Measurements from ENCODE around the gene DENND2D.
"Not testable (repeated sequence)": the region's sequence is repeated elsewhere in the genome, so short reads cannot be mapped to it uniquely, and the experiment has no call there.

The DENND2D gene

GRCh38 chr1:111221276-111221632 lies 20.8 kb upstream of the DENND2D start:
- no peak for DNase-seq

- DNase-seq = no peak
These were observed 19.9 kb upstream of the DENND2D start for GRCh38 chr1:111220302-111220890.

DNA sequence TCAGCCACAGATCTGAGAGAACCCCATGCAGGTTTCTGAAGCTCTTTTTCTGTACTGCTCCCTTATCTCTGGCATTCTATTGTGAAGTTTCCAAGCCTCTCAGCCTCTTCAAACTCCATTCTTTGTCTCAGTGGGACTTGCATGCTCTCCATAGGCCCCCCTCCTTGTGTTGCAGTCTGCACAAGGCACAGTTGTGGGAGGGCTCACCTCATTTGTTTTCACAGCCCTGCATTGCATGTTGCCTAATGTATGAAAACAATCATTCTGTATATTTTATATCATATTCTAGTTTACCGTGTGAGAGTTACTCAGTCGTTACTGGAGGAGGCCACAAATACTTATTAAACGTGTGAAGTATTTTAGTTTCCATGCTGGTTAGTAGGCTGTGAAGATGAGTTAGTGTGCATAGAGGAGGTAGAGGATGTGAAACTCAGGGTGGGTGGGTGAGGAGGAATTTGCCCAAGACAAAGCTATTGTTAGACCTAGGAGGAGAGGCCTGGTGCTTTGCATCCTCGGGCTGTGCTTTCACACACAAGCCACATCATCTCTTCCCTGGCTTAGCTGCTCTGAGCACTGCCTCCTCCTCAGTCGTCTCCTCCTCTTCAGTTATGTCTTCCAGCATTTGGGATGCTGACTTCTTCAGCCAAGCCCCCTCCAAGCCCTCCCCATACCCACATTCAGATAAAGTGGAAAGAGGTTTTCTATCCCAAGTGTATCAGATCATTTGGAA lies 19.3 kb upstream of the DENND2D start:
- DNase-seq = peak; percentile 67

DNA sequence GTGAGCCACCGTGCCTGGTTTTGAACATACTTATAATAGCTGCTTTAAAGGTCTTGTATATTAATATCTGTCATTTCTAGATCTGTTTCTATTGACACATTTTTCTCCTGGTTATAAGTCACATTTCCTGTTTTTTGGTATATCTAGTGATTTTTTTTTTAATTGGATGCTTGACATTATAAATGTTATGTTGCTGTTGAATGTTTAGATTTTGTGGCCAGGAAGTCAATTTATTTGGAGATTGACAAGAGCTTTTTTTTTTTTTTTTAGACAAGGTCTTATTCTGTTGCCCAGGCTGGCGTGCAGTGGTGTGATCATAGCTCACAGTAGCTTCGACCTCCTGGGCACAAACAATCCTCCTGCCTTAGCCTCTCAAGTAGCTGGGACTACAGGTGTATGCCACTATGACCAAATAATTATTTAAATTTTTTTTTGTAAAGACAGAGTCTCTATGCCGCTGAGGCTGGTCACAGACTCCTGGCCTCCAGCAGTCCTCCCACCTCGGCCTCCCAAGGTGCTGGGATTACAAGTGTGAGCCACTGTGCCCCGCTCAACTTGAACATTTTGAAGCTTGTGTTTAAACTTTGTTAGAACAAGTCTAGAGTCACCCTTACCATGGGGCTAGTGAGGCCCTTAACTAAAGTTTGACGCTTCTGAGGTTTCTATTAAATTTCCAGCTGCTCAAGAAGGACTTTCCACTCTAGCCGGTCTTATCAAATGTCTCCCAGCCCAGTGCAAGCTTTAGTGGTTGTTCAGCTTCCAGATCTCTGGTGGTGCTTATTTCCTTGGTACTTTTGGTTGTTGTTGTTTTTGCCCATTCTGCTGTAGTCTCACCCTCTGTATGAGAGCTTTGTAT lies 18.5 kb upstream of the DENND2D start:
- no peak for DNase-seq

DNA sequence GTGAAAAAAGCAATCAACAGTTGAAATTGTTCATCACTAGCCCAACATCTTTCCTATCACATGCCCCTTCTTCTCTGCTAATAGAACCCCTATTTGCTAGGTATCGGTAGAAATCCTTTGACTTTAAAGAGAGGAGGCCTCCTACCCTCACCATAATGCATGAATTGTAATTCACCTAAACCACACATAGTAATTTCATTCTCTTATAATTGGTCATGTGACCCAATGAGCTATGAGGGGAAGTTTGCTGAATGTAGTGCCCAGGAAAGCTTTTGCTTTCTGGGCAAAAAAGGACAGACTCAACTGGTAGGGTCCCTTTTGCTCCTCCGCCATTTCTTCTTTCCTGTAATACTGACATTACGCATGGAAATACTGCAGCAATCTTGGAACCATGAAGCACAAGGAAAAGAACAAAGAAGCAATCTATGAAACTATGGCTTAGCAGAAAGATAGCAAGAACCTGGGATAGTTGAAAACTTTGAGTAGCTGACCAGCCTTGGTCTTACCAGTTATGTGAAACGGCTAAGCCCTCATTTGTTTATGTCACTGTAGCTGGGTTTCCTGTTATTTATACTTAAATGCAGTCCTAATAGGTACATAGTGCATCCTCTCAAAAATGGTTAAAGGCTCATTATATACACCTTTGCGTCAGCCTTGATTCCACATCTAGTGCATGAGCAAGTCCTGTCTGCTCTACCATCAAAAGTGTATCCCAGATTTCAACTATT lies 16.9 kb upstream of the DENND2D start:
- no peak for DNase-seq

DNA sequence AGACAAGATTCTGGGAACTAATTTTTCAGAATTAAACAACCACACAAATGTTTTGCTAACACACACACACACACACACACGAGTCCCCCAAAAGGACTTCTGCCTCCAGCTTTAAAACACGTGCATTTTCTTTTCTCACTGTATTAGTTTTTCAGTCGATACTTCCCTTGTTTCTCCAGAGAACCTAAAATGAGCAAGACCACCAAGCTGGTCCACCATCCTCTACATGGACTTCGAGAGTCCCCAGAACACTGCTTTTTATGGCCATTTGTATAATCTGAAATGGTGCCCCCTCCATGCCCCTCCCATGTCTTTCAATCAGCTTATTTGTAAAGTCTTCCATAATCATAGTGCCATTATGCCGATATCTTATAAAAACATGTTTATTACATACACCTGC lies 16.3 kb upstream of the DENND2D start:
- no peak for DNase-seq

- DNase-seq = not testable (repeated sequence)
These were observed 14.8 kb upstream of the DENND2D start for GRCh38 chr1:111215285-111215684.

DNA sequence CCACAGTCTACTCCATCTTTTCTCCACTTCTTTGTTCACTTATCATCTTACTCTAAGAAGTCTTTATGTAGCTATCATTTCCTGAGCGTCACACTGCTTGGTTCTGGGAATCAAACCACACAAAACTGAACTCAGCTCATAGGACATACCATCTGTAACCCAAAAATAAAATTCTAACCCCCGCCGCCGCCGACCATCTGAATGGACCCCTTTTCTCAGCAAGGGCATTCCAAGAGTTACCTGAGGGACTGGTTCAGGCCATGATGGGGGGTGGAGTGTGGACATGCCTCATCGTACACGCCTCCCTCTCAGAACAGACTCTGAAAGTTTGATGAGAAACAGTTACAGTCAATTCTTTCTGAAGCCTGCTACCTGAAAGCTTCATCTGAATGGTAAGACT lies 14.4 kb upstream of the DENND2D start:
- no peak for DNase-seq

DNA sequence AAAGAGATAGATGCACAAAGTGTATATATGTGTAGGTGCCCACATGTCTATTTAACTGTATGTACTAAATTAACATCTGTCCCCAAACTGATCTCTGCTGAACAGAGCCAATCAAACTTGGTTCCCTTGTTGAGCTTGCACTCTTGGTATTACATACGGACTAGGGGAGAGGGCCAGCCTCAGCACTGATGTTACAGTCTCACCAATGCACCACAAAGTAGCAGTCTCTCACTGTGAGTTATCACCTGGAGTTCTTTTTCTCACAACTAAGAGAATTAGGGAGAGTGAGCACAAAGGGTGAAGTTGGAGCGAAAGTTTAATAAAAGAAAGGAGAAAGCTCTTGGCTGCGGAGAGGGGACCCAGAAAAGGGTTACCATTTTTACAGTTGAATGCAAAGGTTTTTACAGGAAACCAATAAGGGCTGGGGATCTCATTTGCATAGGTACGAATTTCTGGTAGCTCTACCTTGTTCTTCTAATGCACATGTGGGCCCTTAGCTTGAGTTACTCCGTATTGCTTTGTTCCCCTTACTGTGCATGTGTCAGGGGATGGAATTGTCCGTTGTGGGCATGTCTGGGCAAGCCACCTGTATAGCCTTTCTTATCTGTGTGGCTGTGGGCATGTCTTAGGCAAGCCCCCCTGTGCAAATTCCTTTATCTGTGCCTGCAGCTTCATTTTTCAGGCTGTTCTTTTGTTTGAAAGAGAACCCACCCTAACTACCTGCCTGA lies 13.8 kb upstream of the DENND2D start:
- DNase-seq = no peak

- DNase-seq = peak; percentile 14
These were observed 13.0 kb upstream of the DENND2D start for GRCh38 chr1:111213412-111213811.

- DNase-seq = no peak
These were observed 12.3 kb upstream of the DENND2D start for GRCh38 chr1:111212634-111213335.

DNA sequence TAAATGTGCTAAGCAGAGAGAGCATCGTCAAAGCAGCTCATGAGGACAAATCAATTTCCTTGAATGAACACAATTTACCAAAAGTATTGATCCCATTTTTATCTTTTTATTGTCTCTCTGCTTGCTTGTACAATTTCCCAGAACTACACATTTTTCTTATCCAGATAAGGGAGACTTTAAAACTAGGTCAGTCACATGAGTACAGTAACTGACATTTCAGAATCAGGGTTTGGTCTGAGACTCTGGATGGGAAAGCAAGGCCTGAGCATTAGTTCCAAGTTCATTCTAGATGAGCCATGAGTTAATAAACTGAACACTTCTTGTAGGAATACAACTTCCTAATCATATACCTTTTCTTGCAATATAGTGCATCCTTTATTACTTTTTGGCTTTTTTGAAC lies 11.5 kb upstream of the DENND2D start:
- DNase-seq = no peak

DNA sequence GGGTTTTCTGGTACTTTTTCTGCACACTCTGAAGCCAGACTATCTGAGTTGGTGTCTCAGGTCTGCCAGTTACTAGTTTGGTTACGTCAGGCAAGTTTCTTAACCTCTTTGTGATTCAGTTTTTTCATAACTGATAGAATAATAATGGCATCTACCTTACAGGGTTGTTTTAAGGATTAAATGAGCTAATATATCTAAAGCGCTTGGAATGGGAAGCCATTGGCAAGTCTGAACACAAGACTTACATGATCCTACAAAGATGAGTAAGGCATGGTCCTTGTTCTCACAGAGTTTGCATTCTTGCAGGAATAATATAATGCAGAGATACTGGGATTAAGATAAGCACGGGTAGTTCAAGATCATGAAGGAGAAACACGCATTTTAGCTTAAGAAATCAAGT lies 9.2 kb upstream of the DENND2D start:
- DNase-seq = no peak

- DNase-seq = no peak
These were observed 8.5 kb upstream of the DENND2D start for GRCh38 chr1:111208921-111209320.

- no peak for DNase-seq
These were observed 5.2 kb upstream of the DENND2D start for GRCh38 chr1:111205714-111206050.

DNA sequence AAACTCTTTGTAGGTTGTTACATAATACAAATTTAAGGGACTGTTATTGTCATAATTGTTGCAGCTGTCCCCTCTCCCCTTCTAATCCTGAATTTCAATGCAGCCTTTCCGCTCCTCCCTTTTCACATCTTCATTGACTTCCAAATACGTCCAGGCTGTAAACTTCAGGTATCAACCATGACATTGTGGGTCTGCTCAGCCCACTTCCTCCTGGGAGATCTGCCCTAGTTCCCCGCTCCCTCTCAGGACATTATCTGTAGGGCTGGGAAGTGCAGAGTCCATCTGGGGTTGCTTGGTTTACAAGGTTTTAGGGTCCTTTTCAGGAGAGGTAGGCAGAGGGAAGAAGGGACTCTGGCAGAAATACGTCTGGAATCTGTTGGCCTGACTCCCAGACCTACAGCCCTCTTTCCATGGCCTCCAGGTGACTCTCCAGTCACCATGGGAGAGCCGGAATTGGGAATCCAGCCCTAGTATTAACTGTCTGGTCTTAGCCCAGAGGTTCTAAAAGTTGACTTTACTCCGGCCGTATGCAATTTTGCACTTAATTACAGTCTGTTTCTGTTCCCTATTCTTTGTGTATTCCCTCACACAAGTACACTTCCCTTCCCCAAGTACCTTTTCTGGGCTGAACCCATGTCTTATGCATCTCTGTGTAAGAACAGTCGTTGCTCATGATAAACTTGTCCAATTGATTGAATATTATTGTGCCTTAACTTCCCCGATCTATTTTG lies 4.7 kb upstream of the DENND2D start:
- no peak for DNase-seq

GRCh38 chr1:111204201-111204982 lies 3.9 kb upstream of the DENND2D start:
- peak; percentile 86 for DNase-seq

GRCh38 chr1:111203681-111204200 lies 3.3 kb upstream of the DENND2D start:
- DNase-seq = peak; percentile 92

- no peak for DNase-seq
These were observed 2.5 kb upstream of the DENND2D start for GRCh38 chr1:111202707-111203623.

All from RPMI8226 (cell line).